PC-9 (cell line): Measurements from ENCODE around the gene RAD9A. TPM values are rescaled to one million over a fixed set of nuclear protein-coding genes. Genes with fewer than 3 reads are reported as not detected.

Source experiments
- BruUV-seq: library from RNA; stranded (reverse); fragments of 400-500 nt; replicated peaks from 2 replicates; lab custom pipeline; 2021; lab: Mats Ljungman, UMichigan
- CTCF ChIA-PET: fragments of 300-600 bp; sonication (Branson Sonifier 250); formaldehyde crosslinking; loops from one replicate; lab custom pipeline; 2022; ENCODE audit warnings: antibody characterized with exemption; lab: Charles Lee
- POLR2A ChIA-PET: fragments of 300-600 bp; sonication (Branson Sonifier 250); formaldehyde crosslinking; loops from one replicate; lab custom pipeline; 2022; ENCODE audit warnings: antibody characterized with exemption; ENCODE audit not compliant: unreplicated experiment; lab: Charles Lee
- DNase-seq, 2 experiments: peaks; one replicate each; pipeline versions ENCODE4 v3.0.0 to v3.0.0-alpha.2; 2015 to 2022; ENCODE audit warnings: mixed read lengths in 1 of 2
- H2AFZ ChIP-seq: fragments of 200-600 bp; sonication (generic); 2 replicates; pipeline ENCODE4 v1.8.1; 2017; ENCODE audit warnings: antibody characterized with exemption
- H3F3A ChIP-seq: fragments of 200-600 bp; sonication (generic); 2 replicates; pipeline ENCODE4 v1.8.1; 2017; ENCODE audit warnings: antibody characterized with exemption, mild to moderate bottlenecking, low read depth; ENCODE audit not compliant: insufficient read depth
- H3K27ac ChIP-seq: fragments of 200-600 bp; sonication (generic); 2 replicates; pipeline ENCODE4 v1.6.1; 2016; ENCODE audit warnings: mixed run types
- H3K27me3 ChIP-seq: fragments of 200-600 bp; sonication (generic); 2 replicates; pipeline ENCODE4 v1.6.1; 2016; ENCODE audit warnings: low read depth, mixed run types; ENCODE audit not compliant: insufficient read depth
- H3K36me3 ChIP-seq: fragments of 200-600 bp; sonication (generic); 2 replicates; pipeline ENCODE4 v1.6.1; 2016; ENCODE audit warnings: low read depth, mixed run types
- H3K4me1 ChIP-seq: fragments of 200-600 bp; sonication (generic); replicated peaks from 2 replicates; pipeline ENCODE4 v1.6.1; 2016; ENCODE audit warnings: mixed run types; ENCODE audit not compliant: insufficient read depth
- H3K4me2 ChIP-seq: fragments of 200-600 bp; sonication (generic); 2 replicates; pipeline ENCODE4 v1.6.1; 2017; ENCODE audit warnings: mixed run types
- H3K4me3 ChIP-seq: fragments of 200-600 bp; sonication (generic); 2 replicates; pipeline ENCODE4 v1.6.1; 2016; ENCODE audit warnings: mixed run types
- H3K79me2 ChIP-seq: fragments of 200-600 bp; sonication (generic); 2 replicates; pipeline ENCODE4 v1.6.1; 2017; ENCODE audit warnings: low read depth, mixed run types
- H3K9me2 ChIP-seq: fragments of 200-600 bp; sonication (generic); 2 replicates; pipeline ENCODE4 v1.8.1; 2017; ENCODE audit warnings: mild to moderate bottlenecking; ENCODE audit not compliant: insufficient read depth
- H3K9me3 ChIP-seq: fragments of 200-600 bp; sonication (generic); 2 replicates; pipeline ENCODE4 v1.8.1; 2016; ENCODE audit warnings: low read depth; ENCODE audit not compliant: insufficient read depth
- H4K20me1 ChIP-seq: fragments of 200-600 bp; sonication (generic); 2 replicates; pipeline ENCODE4 v1.8.1; 2017; ENCODE audit not compliant: insufficient read depth
- CTCF ChIP-seq: fragments of 200-600 bp; sonication (generic); conservative IDR thresholded peaks from 2 replicates; pipeline ENCODE4 v1.6.1; 2017; ENCODE audit warnings: mixed run types, antibody characterized with exemption, mild to moderate bottlenecking, moderate library complexity
- EZH2 ChIP-seq: fragments of 200-600 bp; sonication (generic); IDR thresholded peaks from 2 replicates; pipeline ENCODE4 v1.8.0; 2017; ENCODE audit warnings: antibody characterized with exemption, low read depth
- intact Hi-C: fragments of 100-400 bp; cut with micrococcal nuclease; formaldehyde crosslinking; loops from one replicate; pipeline ENCODE4 v1.10.0; 2022; ENCODE audit not compliant: unreplicated experiment
- total RNA-seq: library from RNA; stranded (reverse); gene quantifications from 2 replicates; pipeline ENCODE4 v1.2.3, GENCODE V29; 2021

RAD9A gene
- total RNA-seq, 1 experiment from 2014 or later: 62.8 TPM

DNA sequence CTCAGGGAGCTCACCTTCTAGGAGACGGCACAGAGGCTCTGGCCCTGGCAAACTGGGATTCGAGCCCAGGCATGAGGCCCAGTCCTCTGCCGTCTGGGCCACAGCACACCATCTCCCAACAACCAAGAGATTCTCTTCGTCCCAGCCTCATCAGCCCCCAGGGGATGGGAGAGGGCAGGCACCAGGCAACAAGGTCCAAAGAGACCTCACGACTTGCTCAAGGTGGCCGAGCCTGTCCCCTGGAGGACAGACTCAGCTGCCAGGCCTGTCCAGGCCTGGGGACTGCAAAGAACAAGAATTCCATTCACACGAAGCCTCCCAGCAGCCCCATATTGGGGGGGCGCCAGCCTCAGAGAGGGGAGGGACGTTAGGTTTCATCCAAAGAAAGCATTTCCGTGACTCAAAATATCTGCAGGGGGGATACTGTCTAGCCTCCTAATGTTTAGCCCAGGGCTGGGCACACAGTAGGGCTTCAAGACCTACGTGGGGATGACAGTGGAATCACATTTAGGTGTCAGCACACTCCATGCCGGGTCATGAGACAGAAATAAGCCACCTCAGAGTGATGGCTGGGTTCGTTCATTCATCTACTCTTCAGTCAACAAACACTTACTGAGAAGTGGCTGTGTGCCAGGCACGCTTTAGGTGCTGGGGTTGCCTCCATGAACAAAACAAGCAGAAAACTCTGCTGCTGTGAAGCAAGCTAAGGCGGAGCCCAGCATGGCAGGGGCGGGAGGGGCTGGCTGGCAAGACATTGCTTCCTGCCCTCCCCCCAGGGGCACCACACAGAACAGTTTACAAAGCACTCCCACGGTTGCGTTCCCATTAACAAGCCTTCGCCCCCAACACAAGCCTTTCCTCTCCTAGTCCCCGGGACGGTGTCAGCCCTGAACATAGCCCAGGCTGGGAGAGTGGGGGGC lies 24.9 kb downstream of the RAD9A start:
- no TSS peak for BruUV-seq
- intact Hi-C loops: no loop called here
- Histone ChIP-seq H2AFZ (no peak overlapping the region), H3K27me3 (no peaks in the 10 kb centered on the region), H3K4me2 (no peak overlapping the region), H3K36me3 (no peaks in the 10 kb centered on the region), H3K4me3 (no peak overlapping the region), H3K79me2 (no peaks in the 10 kb centered on the region), H3K9me2 (no peaks in the 10 kb centered on the region), H3K27ac (no peak overlapping the region), H3K9me3 (no peaks in the 10 kb centered on the region), H3K4me1 (peaks cover 7% of the 10 kb centered on the region; the same call in 1 of the 2 replicates), H4K20me1 (no peaks in the 10 kb centered on the region), H3F3A (peaks cover 16% of the 10 kb centered on the region; the same call in 1 of the 2 replicates)
- TF ChIP-seq EZH2 (no peak), CTCF (no peak)
- ChIA-PET CTCF (no interaction called here), POLR2A (no interaction called here)
- no peak for DNase-seq

DNA sequence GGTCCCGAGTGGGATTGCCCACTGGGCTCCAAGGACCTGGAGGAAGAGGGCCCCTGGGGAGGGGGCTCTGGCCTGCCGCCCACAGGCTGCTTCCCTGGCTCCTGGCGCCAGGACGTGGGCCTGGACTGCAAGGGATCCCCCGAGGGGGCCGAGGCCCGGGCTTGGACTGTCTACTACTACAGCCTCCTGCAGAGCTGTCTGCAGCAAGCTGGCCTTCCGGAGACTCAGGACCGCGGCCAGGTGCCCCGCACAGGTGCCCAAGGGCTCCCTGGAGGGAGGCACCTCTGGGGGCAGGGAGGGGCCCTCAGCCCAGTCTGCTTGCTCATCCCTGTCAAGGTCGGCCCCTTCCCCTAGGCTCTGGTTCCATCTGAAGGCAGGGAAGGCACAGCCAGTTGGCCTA lies 25.6 kb downstream of the RAD9A start:
- no peaks in the 10 kb centered on the region for H4K20me1 ChIP-seq
- H3K4me1 ChIP-seq: peaks cover 8% of the 10 kb centered on the region
- TF ChIP-seq CTCF (no peak), EZH2 (no peak)
- H3K9me2 ChIP-seq: no peaks in the 10 kb centered on the region
- intact Hi-C loops: no loop called here
- H2AFZ ChIP-seq: no peak overlapping the region
- H3K27me3 ChIP-seq: no peaks in the 10 kb centered on the region
- no peak for DNase-seq
- H3F3A ChIP-seq: peaks cover 18% of the 10 kb centered on the region; the same call in 1 of the 2 replicates
- ChIA-PET CTCF (no interaction called here), POLR2A (no interaction called here)
- H3K9me3 ChIP-seq: no peaks in the 10 kb centered on the region
- H3K27ac ChIP-seq: no peak overlapping the region
- no TSS peak for BruUV-seq
- H3K79me2 ChIP-seq: no peaks in the 10 kb centered on the region
- no peaks in the 10 kb centered on the region for H3K36me3 ChIP-seq
- H3K4me2 ChIP-seq: no peak overlapping the region
- H3K4me3 ChIP-seq: no peak overlapping the region

DNA sequence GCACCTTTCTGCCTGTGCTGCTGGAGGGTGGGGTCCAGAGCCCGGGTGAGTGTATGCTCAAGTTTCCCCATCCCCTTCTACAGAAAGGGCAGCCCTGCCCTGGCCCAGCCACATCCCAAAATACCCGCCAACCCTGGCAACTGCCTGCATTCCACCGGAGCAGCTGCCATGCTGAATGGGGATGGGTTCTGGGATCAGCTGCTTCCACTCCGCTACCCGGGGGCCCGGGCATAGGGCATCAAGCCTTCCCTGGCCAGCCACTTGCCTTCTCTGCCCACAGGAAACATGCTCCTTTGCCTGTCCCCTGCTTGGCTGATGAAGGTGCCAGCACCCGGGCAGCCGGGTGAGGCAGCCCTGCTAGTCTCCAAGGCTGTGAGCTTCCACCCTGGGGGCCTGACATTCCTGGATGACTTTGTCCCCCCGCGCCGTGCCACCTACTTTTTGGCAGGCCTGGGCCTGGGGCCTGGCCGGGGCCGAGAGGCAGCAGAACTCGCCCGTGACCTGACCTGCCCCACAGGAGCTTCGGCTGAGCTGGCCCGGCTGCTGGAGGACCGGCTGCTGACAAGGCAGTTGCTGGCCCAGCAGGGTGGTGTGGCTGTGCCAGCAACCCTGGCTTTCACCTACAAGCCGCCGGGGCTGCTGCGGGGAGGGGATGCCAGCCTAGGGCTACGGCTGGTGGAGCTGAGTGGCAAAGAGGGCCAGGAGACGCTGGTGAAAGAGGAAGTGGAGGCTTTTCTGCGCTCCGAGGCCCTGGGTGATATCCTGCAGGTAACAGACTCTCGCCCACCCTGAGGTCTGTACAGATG lies 26.9 kb downstream of the RAD9A start:
- Histone ChIP-seq H3F3A (peaks cover 22% of the 10 kb centered on the region; the same call in 1 of the 2 replicates), H3K79me2 (no peaks in the 10 kb centered on the region), H3K9me2 (no peaks in the 10 kb centered on the region), H2AFZ (no peak overlapping the region), H3K9me3 (no peaks in the 10 kb centered on the region), H3K27me3 (no peaks in the 10 kb centered on the region), H3K4me2 (no peak overlapping the region), H3K4me3 (no peak overlapping the region), H4K20me1 (no peaks in the 10 kb centered on the region), H3K36me3 (no peaks in the 10 kb centered on the region), H3K4me1 (peaks cover 17% of the 10 kb centered on the region), H3K27ac (no peak overlapping the region)
- no peak for TF ChIP-seq EZH2
- no peak for TF ChIP-seq CTCF
- no TSS peak for BruUV-seq
- intact Hi-C loops: no loop called here
- POLR2A ChIA-PET: interaction anchor here (0.7 kb wide), 1 partner anchor 23 kb away, joined by 3 read pairs; no protein-coding TSS in a partner anchor
- CTCF ChIA-PET: interaction anchor here (0.6 kb wide), 2 partner anchors 232 to 620 kb away, joined by 5 to 8 read pairs; no protein-coding TSS in a partner anchor
- DNase-seq: peak in 1 of 2 experiments; percentile 50
